ENCODE results near the gene PKDREJ. TPM values are rescaled to one million over a fixed set of nuclear protein-coding genes. Genes with fewer than 3 reads are reported as not detected.

PKDREJ gene
- total RNA-seq, 1 experiment from 2014 or later, result 0.02 TPM

- no peak for TF ChIP-seq ZNF532 (CRISPR knock-in tag; IDR thresholded peaks at IDR 0.05; ENCODE audit: borderline replicate concordance)
These were observed 29.6 kb upstream of the PKDREJ start (continued) for GRCh38 chr22:46292732-46293131.

DNA sequence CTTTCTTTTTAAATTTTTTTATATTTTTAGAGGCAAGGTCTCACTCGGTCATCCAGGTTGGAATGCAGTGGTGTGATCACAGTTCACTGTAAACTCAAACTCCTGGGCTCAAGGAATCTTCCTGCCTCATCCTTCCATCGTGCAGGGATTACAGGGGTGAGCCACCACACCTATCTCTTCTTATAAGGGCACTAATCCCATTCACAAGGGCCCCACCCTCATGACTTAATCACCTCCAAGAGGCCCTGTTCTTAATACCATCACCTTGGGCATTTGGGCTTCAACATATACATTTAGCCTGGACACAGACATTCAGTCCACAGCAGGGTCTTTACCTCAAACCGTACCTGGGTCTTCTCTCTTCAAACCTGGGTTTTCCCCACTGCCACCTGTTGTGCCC is 29.0 kb upstream of the PKDREJ start:
- H3K4me1 Mint-ChIP-seq, result peaks cover 12% of the 10 kb centered on the region
- H3K27me3 Mint-ChIP-seq (ENCODE audit: low read depth), result no peaks in the 10 kb centered on the region; the same call in 1 of the 2 replicates
- H3K36me3 Mint-ChIP-seq, result peaks cover 10% of the 10 kb centered on the region
- ChIA-PET POLR2A (no interaction called here), CTCF (no interaction called here)
- H3K27ac Mint-ChIP-seq, result no peak overlapping the region
- no peak for DNase-seq (ENCODE audit: low spot score)
- H3K4me3 Mint-ChIP-seq, result no peak overlapping the region
- TF ChIP-seq FOXJ3 (CRISPR knock-in tag; IDR thresholded peaks at IDR 0.05; ENCODE audit: borderline replicate concordance), result no peak
- no peak for TF ChIP-seq NR3C1 (CRISPR knock-in tag; conservative IDR thresholded peaks at IDR 0.05; ENCODE audit: low read depth)
- no peak for TF ChIP-seq ZNF671 (CRISPR knock-in tag; IDR thresholded peaks at IDR 0.05)
- TF ChIP-seq, protein P1, sequence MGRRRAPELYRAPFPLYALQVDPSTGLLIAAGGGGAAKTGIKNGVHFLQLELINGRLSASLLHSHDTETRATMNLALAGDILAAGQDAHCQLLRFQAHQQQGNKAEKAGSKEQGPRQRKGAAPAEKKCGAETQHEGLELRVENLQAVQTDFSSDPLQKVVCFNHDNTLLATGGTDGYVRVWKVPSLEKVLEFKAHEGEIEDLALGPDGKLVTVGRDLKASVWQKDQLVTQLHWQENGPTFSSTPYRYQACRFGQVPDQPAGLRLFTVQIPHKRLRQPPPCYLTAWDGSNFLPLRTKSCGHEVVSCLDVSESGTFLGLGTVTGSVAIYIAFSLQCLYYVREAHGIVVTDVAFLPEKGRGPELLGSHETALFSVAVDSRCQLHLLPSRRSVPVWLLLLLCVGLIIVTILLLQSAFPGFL (CRISPR knock-in tag; IDR thresholded peaks at IDR 0.05; ENCODE audit: borderline replicate concordance), result no peak
- TF ChIP-seq TEAD1 (CRISPR knock-in tag; IDR thresholded peaks at IDR 0.05), result no peak
- TF ChIP-seq NFATC4 (CRISPR knock-in tag; IDR thresholded peaks at IDR 0.05), result no peak
- no peak for TF ChIP-seq ATF2 (CRISPR knock-in tag; IDR thresholded peaks at IDR 0.05; ENCODE audit: borderline replicate concordance, low read depth)
- no peak for TF ChIP-seq ESRRA (CRISPR knock-in tag; IDR thresholded peaks at IDR 0.05; ENCODE audit: borderline replicate concordance)
- TF ChIP-seq, protein P2, sequence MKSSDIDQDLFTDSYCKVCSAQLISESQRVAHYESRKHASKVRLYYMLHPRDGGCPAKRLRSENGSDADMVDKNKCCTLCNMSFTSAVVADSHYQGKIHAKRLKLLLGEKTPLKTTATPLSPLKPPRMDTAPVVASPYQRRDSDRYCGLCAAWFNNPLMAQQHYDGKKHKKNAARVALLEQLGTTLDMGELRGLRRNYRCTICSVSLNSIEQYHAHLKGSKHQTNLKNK (CRISPR knock-in tag; IDR thresholded peaks at IDR 0.05), result no peak
- TF ChIP-seq TP53 (CRISPR knock-in tag; IDR thresholded peaks at IDR 0.05), result no peak
- no peak for TF ChIP-seq TCF7 (CRISPR knock-in tag; IDR thresholded peaks at IDR 0.05; ENCODE audit: low read depth)
- TF ChIP-seq RELA (CRISPR knock-in tag; IDR thresholded peaks at IDR 0.05; ENCODE audit: borderline replicate concordance), result no peak
- TF ChIP-seq, protein P3, sequence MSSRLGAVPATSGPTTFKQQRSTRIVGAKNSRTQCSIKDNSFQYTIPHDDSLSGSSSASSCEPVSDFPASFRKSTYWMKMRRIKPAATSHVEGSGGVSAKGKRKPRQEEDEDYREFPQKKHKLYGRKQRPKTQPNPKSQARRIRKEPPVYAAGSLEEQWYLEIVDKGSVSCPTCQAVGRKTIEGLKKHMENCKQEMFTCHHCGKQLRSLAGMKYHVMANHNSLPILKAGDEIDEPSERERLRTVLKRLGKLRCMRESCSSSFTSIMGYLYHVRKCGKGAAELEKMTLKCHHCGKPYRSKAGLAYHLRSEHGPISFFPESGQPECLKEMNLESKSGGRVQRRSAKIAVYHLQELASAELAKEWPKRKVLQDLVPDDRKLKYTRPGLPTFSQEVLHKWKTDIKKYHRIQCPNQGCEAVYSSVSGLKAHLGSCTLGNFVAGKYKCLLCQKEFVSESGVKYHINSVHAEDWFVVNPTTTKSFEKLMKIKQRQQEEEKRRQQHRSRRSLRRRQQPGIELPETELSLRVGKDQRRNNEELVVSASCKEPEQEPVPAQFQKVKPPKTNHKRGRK (CRISPR knock-in tag; IDR thresholded peaks at IDR 0.05; ENCODE audit: borderline replicate concordance), result no peak
- TF ChIP-seq ZNF121 (CRISPR knock-in tag; IDR thresholded peaks at IDR 0.05), result no peak
- H3K9me3 Mint-ChIP-seq, result no peaks in the 10 kb centered on the region
- ATAC-seq, result no peak
